ENCODE data around the gene S1PR2.
A peak's percentile ranks its signal among the peaks of the same experiment; 100 is the strongest.

The S1PR2 gene

DNA sequence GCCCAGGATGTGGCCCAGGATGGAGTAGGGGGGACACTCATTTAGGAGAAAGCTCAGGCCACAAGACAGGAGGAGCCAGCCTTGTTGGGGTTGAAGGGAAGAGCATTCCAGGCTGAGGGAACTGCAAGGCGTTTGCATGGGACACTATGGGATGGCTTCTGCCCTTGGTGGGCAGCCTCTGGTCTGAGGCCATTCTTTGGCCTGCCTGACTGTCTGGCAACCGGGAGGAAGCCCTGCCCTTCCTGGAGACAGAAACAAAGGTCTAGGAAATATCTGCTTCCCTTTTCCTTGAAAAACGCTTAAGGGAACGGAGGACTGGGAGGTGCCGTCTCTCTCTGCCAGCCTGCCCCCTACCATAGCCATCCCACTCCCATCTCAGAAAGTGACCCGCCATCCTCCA is 36.9 kb upstream of the S1PR2 start:
- no peaks in the 10 kb centered on the region for H3K9me3 ChIP-seq (ENCODE audit: control insufficient read depth in 2 of 2, low read length in 2 of 2)
- no peaks in the 10 kb centered on the region for H3K36me3 ChIP-seq (ENCODE audit: control insufficient read depth in 2 of 2, insufficient read depth in 2 of 2, low read length in 2 of 2)
- H3K9ac ChIP-seq (ENCODE audit: low read length in 2 of 2) = no peak overlapping the region
- H3K4me3 ChIP-seq (ENCODE audit: low read length in 2 of 2) = no peak overlapping the region
- peaks cover 18% of the 10 kb centered on the region for H3K4me1 ChIP-seq (ENCODE audit: control insufficient read depth, insufficient read depth, low read length)
- H3K27ac ChIP-seq (ENCODE audit: low read length) = peak overlapping the region; percentile 18
- H3K27me3 ChIP-seq (ENCODE audit: control insufficient read depth in 1 of 2, insufficient read depth in 2 of 2, low read length in 2 of 2) = peaks cover 18 to 27% of the 10 kb centered on the region in 2 donors

DNA sequence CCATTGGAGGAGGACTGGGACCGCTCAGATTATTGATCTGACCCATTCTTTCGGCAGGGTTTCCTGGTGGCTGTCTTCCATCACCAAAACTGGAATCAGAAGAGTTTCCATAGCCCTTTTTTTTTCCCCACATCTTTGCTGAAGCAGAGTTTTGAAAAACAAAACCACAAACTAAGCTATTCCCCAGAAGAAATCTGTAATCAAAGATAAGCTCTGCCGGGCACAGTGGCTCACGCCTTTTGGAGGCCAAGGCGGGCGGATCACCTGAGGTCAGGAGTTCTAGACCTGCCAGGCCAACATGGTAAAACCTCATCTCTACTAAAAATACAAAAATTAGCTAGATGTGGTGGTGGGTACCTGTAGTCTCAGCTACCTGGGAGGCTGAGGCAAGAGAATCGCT is 35.6 kb upstream of the S1PR2 start:
- H3K27ac ChIP-seq (ENCODE audit: low read length) = no peak overlapping the region
- H3K27me3 ChIP-seq (ENCODE audit: control insufficient read depth in 1 of 2, insufficient read depth in 2 of 2, low read length in 2 of 2) = peaks cover 16 to 27% of the 10 kb centered on the region in 2 donors
- H3K4me3 ChIP-seq (ENCODE audit: low read length in 2 of 2) = no peak overlapping the region
- no peak overlapping the region for H3K9ac ChIP-seq (ENCODE audit: low read length in 2 of 2)
- H3K4me1 ChIP-seq (ENCODE audit: control insufficient read depth, insufficient read depth, low read length) = peaks cover 18% of the 10 kb centered on the region
- H3K9me3 ChIP-seq (ENCODE audit: control insufficient read depth in 2 of 2, low read length in 2 of 2) = no peaks in the 10 kb centered on the region
- H3K36me3 ChIP-seq (ENCODE audit: control insufficient read depth in 2 of 2, insufficient read depth in 2 of 2, low read length in 2 of 2) = no peaks in the 10 kb centered on the region

DNA sequence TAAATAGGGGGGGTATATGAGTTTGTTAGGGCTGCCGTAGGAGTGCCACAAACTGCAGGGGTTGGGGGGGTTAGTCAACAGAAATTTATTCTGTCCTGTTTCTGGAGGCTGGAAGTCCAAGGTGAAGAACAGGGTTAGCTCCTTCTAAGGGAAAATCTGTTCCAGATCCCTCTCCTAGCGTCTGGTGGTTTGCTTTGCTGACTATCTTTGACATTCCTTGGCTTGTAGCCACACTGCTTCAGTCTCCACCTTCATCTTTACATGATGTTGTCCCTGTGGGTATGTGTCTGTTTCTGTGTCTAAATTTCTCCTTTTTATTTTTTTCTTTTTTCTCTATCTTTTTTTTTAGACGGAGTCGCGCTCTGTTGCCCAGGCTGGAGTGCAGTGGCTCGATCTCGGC is 31.6 kb upstream of the S1PR2 start:
- H3K4me1 ChIP-seq (ENCODE audit: control insufficient read depth, insufficient read depth, low read length) = peaks cover 3% of the 10 kb centered on the region
- H3K36me3 ChIP-seq (ENCODE audit: control insufficient read depth in 2 of 2, insufficient read depth in 2 of 2, low read length in 2 of 2) = peaks cover 9% of the 10 kb centered on the region in 2 donors
- no peaks in the 10 kb centered on the region for H3K27me3 ChIP-seq (ENCODE audit: control insufficient read depth in 1 of 2, insufficient read depth in 2 of 2, low read length in 2 of 2)
- H3K27ac ChIP-seq (ENCODE audit: low read length) = no peak overlapping the region
- no peak overlapping the region for H3K9ac ChIP-seq (ENCODE audit: low read length in 2 of 2)
- H3K4me3 ChIP-seq (ENCODE audit: low read length in 2 of 2) = no peak overlapping the region
- H3K9me3 ChIP-seq (ENCODE audit: control insufficient read depth in 2 of 2, low read length in 2 of 2) = no peaks in the 10 kb centered on the region

DNA sequence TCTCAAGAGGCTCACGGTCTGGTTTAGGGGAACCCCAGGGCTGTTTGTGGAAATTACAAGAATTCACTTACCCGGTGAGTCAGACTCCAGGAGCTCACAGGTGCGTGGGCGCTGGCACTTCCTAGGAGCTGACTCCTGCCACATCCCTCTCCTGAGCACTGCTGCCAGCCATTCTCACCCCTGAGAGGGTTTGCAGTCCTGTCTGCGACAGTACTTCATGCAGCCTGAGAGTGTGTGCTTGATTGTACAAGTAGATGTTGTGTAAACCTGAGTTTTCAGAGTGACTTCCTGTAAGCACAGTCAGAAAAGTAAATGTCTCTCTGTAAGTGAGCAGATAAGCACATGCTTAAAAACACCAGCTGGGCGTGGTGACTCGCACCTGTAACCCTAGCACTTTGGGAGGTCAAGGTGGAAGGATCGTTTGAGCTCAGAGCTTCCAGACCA is 29.0 kb upstream of the S1PR2 start:
- Histone ChIP-seq H3K9ac (ENCODE audit: low read length in 2 of 2) (no peak overlapping the region), H3K4me3 (ENCODE audit: low read length in 2 of 2) (no peak overlapping the region), H3K4me1 (ENCODE audit: control insufficient read depth, insufficient read depth, low read length) (peaks cover 3% of the 10 kb centered on the region), H3K27me3 (ENCODE audit: control insufficient read depth in 1 of 2, insufficient read depth in 2 of 2, low read length in 2 of 2) (no peaks in the 10 kb centered on the region), H3K9me3 (ENCODE audit: control insufficient read depth in 2 of 2, low read length in 2 of 2) (no peaks in the 10 kb centered on the region), H3K27ac (ENCODE audit: low read length) (no peak overlapping the region), H3K36me3 (ENCODE audit: control insufficient read depth in 2 of 2, insufficient read depth in 2 of 2, low read length in 2 of 2) (peaks cover 22 to 25% of the 10 kb centered on the region in 2 donors)

DNA sequence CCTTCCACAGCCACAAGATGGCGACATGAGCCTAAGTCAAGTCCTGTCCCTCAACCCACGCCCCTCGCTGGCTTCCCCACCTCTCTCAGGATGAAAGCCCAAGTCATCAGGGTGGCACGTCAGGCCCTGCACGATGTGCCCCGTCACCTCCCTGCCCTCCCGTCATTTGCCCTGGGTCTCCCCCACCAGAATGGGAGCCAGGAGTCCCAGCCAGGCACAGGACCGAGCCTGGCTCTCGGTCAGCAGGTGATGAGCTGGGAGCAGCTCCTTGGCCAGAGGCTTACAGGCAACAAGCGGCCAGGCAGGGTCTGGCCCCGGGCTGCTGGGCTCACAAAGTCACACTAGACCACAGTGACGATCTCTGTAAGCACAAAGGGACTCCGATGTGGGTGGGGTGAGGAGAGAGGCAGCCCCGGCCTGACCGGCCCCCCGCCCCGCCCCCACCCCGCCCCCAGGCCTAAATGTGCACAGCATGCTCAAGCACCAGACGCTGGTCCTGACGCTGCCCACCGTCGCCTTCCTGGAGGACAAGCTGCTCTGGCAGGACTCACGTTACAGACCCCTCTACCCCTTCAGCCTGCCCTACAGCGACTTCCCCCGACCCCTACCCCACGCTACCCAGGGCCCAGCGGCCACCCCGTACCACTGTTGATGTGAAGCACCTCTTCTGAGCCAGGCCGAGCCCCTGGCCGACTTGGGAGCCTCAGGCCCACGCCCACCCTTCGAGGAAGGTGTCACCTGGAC is 28.2 kb upstream of the S1PR2 start:
- H3K4me1 ChIP-seq (ENCODE audit: control insufficient read depth, insufficient read depth, low read length) = peaks cover 3% of the 10 kb centered on the region
- H3K27ac ChIP-seq (ENCODE audit: low read length) = no peak overlapping the region
- H3K27me3 ChIP-seq (ENCODE audit: control insufficient read depth in 1 of 2, insufficient read depth in 2 of 2, low read length in 2 of 2) = no peaks in the 10 kb centered on the region
- H3K4me3 ChIP-seq (ENCODE audit: low read length in 2 of 2) = no peak overlapping the region
- H3K36me3 ChIP-seq (ENCODE audit: control insufficient read depth in 2 of 2, insufficient read depth in 2 of 2, low read length in 2 of 2) = peaks cover 30% of the 10 kb centered on the region in 2 donors
- no peaks in the 10 kb centered on the region for H3K9me3 ChIP-seq (ENCODE audit: control insufficient read depth in 2 of 2, low read length in 2 of 2)
- H3K9ac ChIP-seq (ENCODE audit: low read length in 2 of 2) = no peak overlapping the region

DNA sequence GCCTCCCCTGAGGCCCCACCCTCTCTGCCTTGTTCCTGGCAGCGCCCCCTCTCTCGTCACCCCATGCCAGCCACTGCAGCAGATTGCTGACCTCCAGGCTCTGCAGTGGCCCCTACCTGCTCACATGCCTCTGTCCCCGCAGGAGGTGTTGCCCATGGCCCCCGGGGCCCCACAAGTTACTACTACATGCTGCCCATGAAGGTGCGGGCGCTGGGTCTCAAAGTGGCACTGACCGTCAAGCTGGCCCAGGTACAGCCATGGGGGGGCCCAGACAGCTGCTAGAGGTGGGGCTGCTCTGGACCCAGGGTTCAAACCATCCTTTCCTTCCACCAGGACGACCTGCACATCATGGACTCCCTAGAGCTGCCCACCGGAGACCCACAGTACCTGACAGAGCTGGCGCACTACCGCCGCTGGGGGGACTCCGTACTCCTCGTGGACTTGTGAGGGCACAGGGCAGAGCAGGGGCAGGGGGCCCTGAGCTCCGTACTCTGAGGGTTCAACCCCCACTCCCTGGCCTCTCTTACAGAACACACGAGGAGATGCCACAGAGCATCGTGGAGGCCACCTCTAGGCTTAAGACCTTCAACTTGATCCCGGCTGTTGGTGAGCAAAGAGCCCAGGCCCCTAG is 27.1 kb upstream of the S1PR2 start:
- Histone ChIP-seq H3K9ac (ENCODE audit: low read length in 2 of 2) (no peak overlapping the region), H3K27ac (ENCODE audit: low read length) (no peak overlapping the region), H3K4me3 (ENCODE audit: low read length in 2 of 2) (no peak overlapping the region), H3K9me3 (ENCODE audit: control insufficient read depth in 2 of 2, low read length in 2 of 2) (no peaks in the 10 kb centered on the region), H3K36me3 (ENCODE audit: control insufficient read depth in 2 of 2, insufficient read depth in 2 of 2, low read length in 2 of 2) (peaks cover 34 to 37% of the 10 kb centered on the region in 2 donors), H3K4me1 (ENCODE audit: control insufficient read depth, insufficient read depth, low read length) (peaks cover 3% of the 10 kb centered on the region), H3K27me3 (ENCODE audit: control insufficient read depth in 1 of 2, insufficient read depth in 2 of 2, low read length in 2 of 2) (no peaks in the 10 kb centered on the region)

DNA sequence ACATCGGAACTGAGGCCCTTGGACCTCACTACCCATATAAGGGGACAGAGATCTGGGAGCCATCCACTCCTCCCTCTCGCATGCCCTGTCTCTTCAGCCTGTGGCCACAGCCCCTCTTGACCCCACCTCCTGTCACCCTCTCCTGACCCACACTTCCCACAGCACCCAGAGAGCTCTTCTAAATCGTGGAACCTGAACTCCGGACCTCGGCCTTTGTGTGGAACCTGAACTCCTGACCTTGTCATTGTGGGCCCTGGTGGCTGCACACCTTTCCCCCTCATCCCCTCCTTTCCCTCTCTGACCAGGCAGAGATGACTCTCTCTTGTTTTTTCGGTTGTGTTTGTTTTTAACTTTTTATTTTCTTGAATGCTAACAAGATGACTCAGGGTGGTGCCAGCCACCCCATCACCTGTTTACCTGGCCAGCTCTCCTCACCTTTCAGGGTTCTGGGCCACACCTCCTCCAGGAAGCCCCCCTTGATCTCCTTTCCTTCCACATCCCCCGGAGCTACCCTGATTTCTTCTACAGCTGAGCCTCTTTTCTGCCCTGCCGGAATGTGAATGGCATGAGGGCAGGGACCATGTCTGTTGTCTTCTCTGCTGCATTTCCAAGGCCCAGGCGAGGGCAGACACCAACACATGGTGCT is 26.0 kb upstream of the S1PR2 start:
- peaks cover 12% of the 10 kb centered on the region for H3K4me1 ChIP-seq (ENCODE audit: control insufficient read depth, insufficient read depth, low read length)
- no peak overlapping the region for H3K9ac ChIP-seq (ENCODE audit: low read length in 2 of 2)
- H3K27ac ChIP-seq (ENCODE audit: low read length) = no peak overlapping the region
- H3K36me3 ChIP-seq (ENCODE audit: control insufficient read depth in 2 of 2, insufficient read depth in 2 of 2, low read length in 2 of 2) = peaks cover 34 to 37% of the 10 kb centered on the region in 2 donors
- H3K27me3 ChIP-seq (ENCODE audit: control insufficient read depth in 1 of 2, insufficient read depth in 2 of 2, low read length in 2 of 2) = no peaks in the 10 kb centered on the region
- no peaks in the 10 kb centered on the region for H3K9me3 ChIP-seq (ENCODE audit: control insufficient read depth in 2 of 2, low read length in 2 of 2)
- no peak overlapping the region for H3K4me3 ChIP-seq (ENCODE audit: low read length in 2 of 2)

DNA sequence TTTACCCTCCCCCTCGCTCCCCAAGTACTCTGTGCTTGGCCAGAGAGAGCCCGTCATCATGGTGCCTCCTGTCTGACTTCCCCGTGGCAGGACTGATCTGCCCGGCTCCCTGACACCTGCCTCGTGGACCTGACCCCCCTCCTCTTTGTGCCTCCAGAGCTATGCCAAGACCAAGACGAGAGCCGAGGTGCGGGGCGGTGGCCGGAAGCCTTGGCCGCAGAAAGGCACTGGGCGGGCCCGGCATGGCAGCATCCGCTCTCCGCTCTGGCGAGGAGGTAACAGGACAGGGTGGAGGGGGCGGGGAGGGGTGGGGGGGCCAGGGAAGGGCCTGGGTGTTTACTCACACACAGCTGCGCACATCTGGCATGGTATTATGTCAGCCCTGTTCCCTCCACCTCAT is 25.4 kb upstream of the S1PR2 start:
- Histone ChIP-seq H3K4me3 (ENCODE audit: low read length in 2 of 2) (no peak overlapping the region), H3K9me3 (ENCODE audit: control insufficient read depth in 2 of 2, low read length in 2 of 2) (no peaks in the 10 kb centered on the region), H3K9ac (ENCODE audit: low read length in 2 of 2) (no peak overlapping the region), H3K4me1 (ENCODE audit: control insufficient read depth, insufficient read depth, low read length) (peaks cover 12% of the 10 kb centered on the region), H3K36me3 (ENCODE audit: control insufficient read depth in 2 of 2, insufficient read depth in 2 of 2, low read length in 2 of 2) (peaks cover 34 to 37% of the 10 kb centered on the region in 2 donors), H3K27ac (ENCODE audit: low read length) (no peak overlapping the region), H3K27me3 (ENCODE audit: control insufficient read depth in 1 of 2, insufficient read depth in 2 of 2, low read length in 2 of 2) (no peaks in the 10 kb centered on the region)

DNA sequence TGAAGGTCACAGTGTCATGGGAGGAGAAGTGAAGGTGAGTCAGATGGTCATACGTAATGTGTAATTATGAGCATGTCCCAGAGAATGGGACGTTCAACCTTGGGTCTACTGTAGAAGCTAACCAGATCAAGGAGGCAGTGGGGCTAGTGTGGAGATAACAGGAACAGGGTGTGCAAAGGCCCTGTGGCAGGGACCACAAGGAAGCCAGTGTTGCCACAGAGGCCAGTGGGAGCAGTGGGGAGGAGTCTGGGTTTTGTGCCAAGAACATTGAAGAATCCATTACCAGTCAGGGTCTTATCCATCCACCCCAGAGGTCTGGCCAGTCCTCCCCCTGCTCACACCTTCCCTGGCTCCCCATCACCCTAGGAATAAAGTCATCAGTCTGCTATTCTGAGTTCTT is 24.2 kb upstream of the S1PR2 start:
- peaks cover 11% of the 10 kb centered on the region for H3K4me1 ChIP-seq (ENCODE audit: control insufficient read depth, insufficient read depth, low read length)
- H3K36me3 ChIP-seq (ENCODE audit: control insufficient read depth in 2 of 2, insufficient read depth in 2 of 2, low read length in 2 of 2) = peaks cover 34 to 37% of the 10 kb centered on the region in 2 donors
- no peaks in the 10 kb centered on the region for H3K27me3 ChIP-seq (ENCODE audit: control insufficient read depth in 1 of 2, insufficient read depth in 2 of 2, low read length in 2 of 2)
- no peaks in the 10 kb centered on the region for H3K9me3 ChIP-seq (ENCODE audit: control insufficient read depth in 2 of 2, low read length in 2 of 2)
- H3K4me3 ChIP-seq (ENCODE audit: low read length in 2 of 2) = no peak overlapping the region
- no peak overlapping the region for H3K27ac ChIP-seq (ENCODE audit: low read length)
- no peak overlapping the region for H3K9ac ChIP-seq (ENCODE audit: low read length in 2 of 2)

DNA sequence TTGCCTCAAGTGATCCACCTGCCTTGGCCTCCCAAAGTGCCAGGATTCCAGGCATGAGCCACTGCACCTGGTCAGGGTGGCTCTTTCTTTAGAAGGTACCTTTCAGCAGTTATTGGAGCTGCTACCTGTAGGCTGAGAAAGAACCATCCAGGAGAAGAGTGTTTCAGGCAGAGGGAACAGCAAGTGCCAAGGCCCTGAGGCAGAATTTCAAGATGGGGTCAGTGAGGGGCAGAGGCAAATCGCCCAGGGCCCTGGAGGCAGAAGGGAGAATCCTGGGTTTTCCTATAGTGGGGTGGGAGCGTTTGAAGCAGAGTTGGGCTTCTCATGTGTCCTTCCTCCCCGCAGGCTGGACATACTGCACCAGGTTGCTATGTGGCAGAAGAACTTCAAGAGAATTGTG is 23.1 kb upstream of the S1PR2 start:
- H3K9me3 ChIP-seq (ENCODE audit: control insufficient read depth in 2 of 2, low read length in 2 of 2) = no peaks in the 10 kb centered on the region
- H3K36me3 ChIP-seq (ENCODE audit: control insufficient read depth in 2 of 2, insufficient read depth in 2 of 2, low read length in 2 of 2) = peaks cover 34 to 37% of the 10 kb centered on the region in 2 donors
- H3K4me3 ChIP-seq (ENCODE audit: low read length in 2 of 2) = no peak overlapping the region
- H3K4me1 ChIP-seq (ENCODE audit: control insufficient read depth, insufficient read depth, low read length) = peaks cover 12% of the 10 kb centered on the region
- H3K27ac ChIP-seq (ENCODE audit: low read length) = no peak overlapping the region
- no peak overlapping the region for H3K9ac ChIP-seq (ENCODE audit: low read length in 2 of 2)
- no peaks in the 10 kb centered on the region for H3K27me3 ChIP-seq (ENCODE audit: control insufficient read depth in 1 of 2, insufficient read depth in 2 of 2, low read length in 2 of 2)

Measured in stomach smooth muscle (tissue), 2 donors.